Activated T-helper 17 cell treated with anti-CD3 and anti-CD28 coated beads, Interleukin-2, amount 50 U/mL, for 72 hours (primary cell): ENCODE results near the gene NHS. TPM values are rescaled to one million over a fixed set of nuclear protein-coding genes. Genes with fewer than 3 reads are reported as not detected.

Experiments used
- ATAC-seq: fragments of 150-1000 bp; cut with Tn5 transposase; replicated peaks from 2 replicates; pipeline ENCODE4 v1.10.0; 2021; ENCODE audit warnings: mild to moderate bottlenecking, moderate library complexity
- H3K27ac Mint-ChIP-seq: one replicate; pipeline ENCODE4 v1.8.0; 2022; ENCODE audit warnings: mixed read lengths
- H3K27me3 Mint-ChIP-seq: one replicate; pipeline ENCODE4 v1.8.0; 2022; ENCODE audit warnings: mixed read lengths
- H3K36me3 Mint-ChIP-seq: one replicate; pipeline ENCODE4 v1.8.0; 2022; ENCODE audit warnings: low read depth, mild to moderate bottlenecking, mixed read lengths
- H3K4me1 Mint-ChIP-seq: one replicate; pipeline ENCODE4 v1.8.0; 2022; ENCODE audit warnings: mixed read lengths
- H3K4me3 Mint-ChIP-seq: one replicate; pipeline ENCODE4 v1.8.0; 2022; ENCODE audit warnings: mild to moderate bottlenecking, mixed read lengths
- H3K9me3 Mint-ChIP-seq: one replicate; pipeline ENCODE4 v1.8.0; 2022; ENCODE audit warnings: mixed read lengths
- total RNA-seq, 2 donors: library from RNA; stranded (reverse); gene quantifications; one replicate each; pipeline ENCODE4 v1.2.3, GENCODE V29; 2022

NHS gene
- total RNA-seq, 2 donors from 2014 or later: 0.04 to 0.79 TPM

GRCh38 chrX:17377091-17377717 lies 2.2 kb downstream of the NHS start:
- Mint-ChIP-seq H3K4me1 (no peaks in the 10 kb centered on the region), H3K27me3 (peaks cover 23% of the 10 kb centered on the region), H3K27ac (no peak overlapping the region), H3K4me3 (no peak overlapping the region), H3K9me3 (peaks cover 3% of the 10 kb centered on the region), H3K36me3 (no peaks in the 10 kb centered on the region)
- peak; percentile 35 for ATAC-seq

- Mint-ChIP-seq H3K36me3 (no peaks in the 10 kb centered on the region), H3K4me3 (no peak overlapping the region), H3K4me1 (no peaks in the 10 kb centered on the region), H3K27ac (no peak overlapping the region), H3K9me3 (peaks cover 5% of the 10 kb centered on the region), H3K27me3 (peaks cover 26% of the 10 kb centered on the region)
- ATAC-seq: peak; percentile 53
Observed at GRCh38 chrX:17377795-17378194, 2.8 kb downstream of the NHS start.

GRCh38 chrX:17380221-17380620 lies 5.2 kb downstream of the NHS start:
- no peaks in the 10 kb centered on the region for H3K36me3 Mint-ChIP-seq
- no peaks in the 10 kb centered on the region for H3K4me1 Mint-ChIP-seq
- no peak for ATAC-seq
- H3K4me3 Mint-ChIP-seq: no peak overlapping the region
- peaks cover 9% of the 10 kb centered on the region for H3K9me3 Mint-ChIP-seq
- H3K27me3 Mint-ChIP-seq: peaks cover 29% of the 10 kb centered on the region
- H3K27ac Mint-ChIP-seq: no peak overlapping the region

- Mint-ChIP-seq H3K4me3 (no peak overlapping the region), H3K27ac (no peak overlapping the region), H3K4me1 (no peaks in the 10 kb centered on the region), H3K36me3 (no peaks in the 10 kb centered on the region), H3K9me3 (no peaks in the 10 kb centered on the region), H3K27me3 (no peaks in the 10 kb centered on the region)
- ATAC-seq: no peak
Observed at GRCh38 chrX:17390419-17390850, 15.4 kb downstream of the NHS start.

GRCh38 chrX:17395154-17395553 lies 20.2 kb downstream of the NHS start:
- H3K36me3 Mint-ChIP-seq: no peaks in the 10 kb centered on the region
- peaks cover 4% of the 10 kb centered on the region for H3K27me3 Mint-ChIP-seq
- no peaks in the 10 kb centered on the region for H3K9me3 Mint-ChIP-seq
- no peaks in the 10 kb centered on the region for H3K4me1 Mint-ChIP-seq
- no peak for ATAC-seq
- H3K4me3 Mint-ChIP-seq: no peak overlapping the region
- no peak overlapping the region for H3K27ac Mint-ChIP-seq

GRCh38 chrX:17397074-17397473 lies 22.1 kb downstream of the NHS start:
- H3K27me3 Mint-ChIP-seq: peaks cover 4% of the 10 kb centered on the region
- H3K9me3 Mint-ChIP-seq: no peaks in the 10 kb centered on the region
- no peak overlapping the region for H3K4me3 Mint-ChIP-seq
- H3K36me3 Mint-ChIP-seq: no peaks in the 10 kb centered on the region
- no peak overlapping the region for H3K27ac Mint-ChIP-seq
- no peak for ATAC-seq
- H3K4me1 Mint-ChIP-seq: no peaks in the 10 kb centered on the region

- no peaks in the 10 kb centered on the region for H3K36me3 Mint-ChIP-seq
- H3K4me3 Mint-ChIP-seq: no peak overlapping the region
- H3K27me3 Mint-ChIP-seq: peaks cover 6% of the 10 kb centered on the region
- ATAC-seq: no peak
- H3K27ac Mint-ChIP-seq: no peak overlapping the region
- H3K9me3 Mint-ChIP-seq: no peaks in the 10 kb centered on the region
- H3K4me1 Mint-ChIP-seq: no peaks in the 10 kb centered on the region
Observed at GRCh38 chrX:17403189-17403691, 28.2 kb downstream of the NHS start.

GRCh38 chrX:17403972-17404371 lies 29.0 kb downstream of the NHS start:
- Mint-ChIP-seq H3K4me3 (no peak overlapping the region), H3K4me1 (no peaks in the 10 kb centered on the region), H3K27me3 (peaks cover 6% of the 10 kb centered on the region), H3K9me3 (no peaks in the 10 kb centered on the region), H3K27ac (no peak overlapping the region), H3K36me3 (no peaks in the 10 kb centered on the region)
- no peak for ATAC-seq

GRCh38 chrX:17405225-17405969 lies 30.4 kb downstream of the NHS start:
- Mint-ChIP-seq H3K36me3 (no peaks in the 10 kb centered on the region), H3K4me1 (no peaks in the 10 kb centered on the region), H3K4me3 (no peak overlapping the region), H3K27me3 (peaks cover 6% of the 10 kb centered on the region), H3K9me3 (no peaks in the 10 kb centered on the region), H3K27ac (no peak overlapping the region)
- no peak for ATAC-seq

- Mint-ChIP-seq H3K36me3 (no peaks in the 10 kb centered on the region), H3K9me3 (no peaks in the 10 kb centered on the region), H3K4me3 (no peak overlapping the region), H3K27me3 (peaks cover 6% of the 10 kb centered on the region), H3K27ac (no peak overlapping the region), H3K4me1 (no peaks in the 10 kb centered on the region)
- no peak for ATAC-seq
Observed at GRCh38 chrX:17409566-17410290, 34.7 kb downstream of the NHS start.

- Mint-ChIP-seq H3K27me3 (peaks cover 3% of the 10 kb centered on the region), H3K36me3 (no peaks in the 10 kb centered on the region), H3K4me3 (no peak overlapping the region), H3K4me1 (no peaks in the 10 kb centered on the region), H3K9me3 (no peaks in the 10 kb centered on the region), H3K27ac (no peak overlapping the region)
- ATAC-seq: no peak
Observed at GRCh38 chrX:17410651-17411050, 35.7 kb downstream of the NHS start.

- no peaks in the 10 kb centered on the region for H3K9me3 Mint-ChIP-seq
- no peaks in the 10 kb centered on the region for H3K36me3 Mint-ChIP-seq
- peaks cover 6% of the 10 kb centered on the region for H3K27me3 Mint-ChIP-seq
- no peak for ATAC-seq
- H3K4me3 Mint-ChIP-seq: no peak overlapping the region
- no peaks in the 10 kb centered on the region for H3K4me1 Mint-ChIP-seq
- H3K27ac Mint-ChIP-seq: no peak overlapping the region
Observed at GRCh38 chrX:17411205-17411604, 36.2 kb downstream of the NHS start.

- H3K9me3 Mint-ChIP-seq: no peaks in the 10 kb centered on the region
- no peaks in the 10 kb centered on the region for H3K36me3 Mint-ChIP-seq
- peaks cover 3% of the 10 kb centered on the region for H3K27me3 Mint-ChIP-seq
- H3K27ac Mint-ChIP-seq: no peak overlapping the region
- no peaks in the 10 kb centered on the region for H3K4me1 Mint-ChIP-seq
- H3K4me3 Mint-ChIP-seq: no peak overlapping the region
- no peak for ATAC-seq
Observed at GRCh38 chrX:17412692-17413091, 37.7 kb downstream of the NHS start.

- no peak overlapping the region for H3K27ac Mint-ChIP-seq
- H3K9me3 Mint-ChIP-seq: no peaks in the 10 kb centered on the region
- no peaks in the 10 kb centered on the region for H3K4me1 Mint-ChIP-seq
- no peaks in the 10 kb centered on the region for H3K36me3 Mint-ChIP-seq
- no peak for ATAC-seq
- peaks cover 3% of the 10 kb centered on the region for H3K27me3 Mint-ChIP-seq
- no peak overlapping the region for H3K4me3 Mint-ChIP-seq
Observed at GRCh38 chrX:17413228-17413627, 38.2 kb downstream of the NHS start.
